ENCODE data around the gene ZFAND3.

DNA sequence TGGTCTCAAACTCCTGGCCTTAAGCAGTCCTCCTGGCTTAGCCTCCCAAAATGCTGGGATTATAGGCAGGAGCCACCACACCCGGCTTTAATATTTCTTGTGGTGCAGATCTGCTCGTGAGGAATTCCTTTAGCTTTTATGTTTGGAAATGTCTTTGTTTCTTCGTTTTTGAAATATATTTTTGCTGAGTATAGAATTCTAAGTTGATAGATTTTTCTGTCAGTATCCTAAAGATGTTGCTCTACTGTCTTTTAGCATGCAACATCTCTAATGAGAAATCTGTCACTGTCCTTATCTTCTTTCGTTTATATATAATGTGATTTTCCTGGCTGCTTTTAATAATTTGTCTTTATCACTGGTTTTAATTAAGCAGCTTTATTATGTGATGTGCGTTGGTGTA is 75.1 kb downstream of the ZFAND3 start:
- TF ChIP-seq, protein P1, sequence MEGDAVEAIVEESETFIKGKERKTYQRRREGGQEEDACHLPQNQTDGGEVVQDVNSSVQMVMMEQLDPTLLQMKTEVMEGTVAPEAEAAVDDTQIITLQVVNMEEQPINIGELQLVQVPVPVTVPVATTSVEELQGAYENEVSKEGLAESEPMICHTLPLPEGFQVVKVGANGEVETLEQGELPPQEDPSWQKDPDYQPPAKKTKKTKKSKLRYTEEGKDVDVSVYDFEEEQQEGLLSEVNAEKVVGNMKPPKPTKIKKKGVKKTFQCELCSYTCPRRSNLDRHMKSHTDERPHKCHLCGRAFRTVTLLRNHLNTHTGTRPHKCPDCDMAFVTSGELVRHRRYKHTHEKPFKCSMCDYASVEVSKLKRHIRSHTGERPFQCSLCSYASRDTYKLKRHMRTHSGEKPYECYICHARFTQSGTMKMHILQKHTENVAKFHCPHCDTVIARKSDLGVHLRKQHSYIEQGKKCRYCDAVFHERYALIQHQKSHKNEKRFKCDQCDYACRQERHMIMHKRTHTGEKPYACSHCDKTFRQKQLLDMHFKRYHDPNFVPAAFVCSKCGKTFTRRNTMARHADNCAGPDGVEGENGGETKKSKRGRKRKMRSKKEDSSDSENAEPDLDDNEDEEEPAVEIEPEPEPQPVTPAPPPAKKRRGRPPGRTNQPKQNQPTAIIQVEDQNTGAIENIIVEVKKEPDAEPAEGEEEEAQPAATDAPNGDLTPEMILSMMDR (IDR thresholded peaks at IDR 0.05; ENCODE audit: low read length): no peak
- TF ChIP-seq EZH2 (optimal IDR thresholded peaks at IDR 0.05; ENCODE audit: low read depth, low read length) (no peak), EZH2phosphoT487 (IDR thresholded peaks at IDR 0.05; ENCODE audit: low read length) (no peak)
